Fibroblast of pulmonary artery (primary cell): ENCODE measurements around the gene PLXNA4.
"Not testable (repeated sequence)": the region's sequence is repeated elsewhere in the genome, so short reads cannot be mapped to it uniquely, and the experiment has no call there.

ENCODE experiments used
- DNase-seq: peaks from one replicate; pipeline ENCODE4 v3.0.0-alpha.2; 2010; ENCODE audit warnings: low read depth
- H3K4me3 ChIP-seq: replicated peaks from 2 replicates; pipeline ENCODE4 v1.5.1; 2011; ENCODE audit warnings: low read depth, mild to moderate bottlenecking, control low read depth, low read length, moderate library complexity
- TF ChIP-seq, protein P1 (sequence below): IDR thresholded peaks from 2 replicates; pipeline ENCODE4 v1.5.1; 2011; ENCODE audit warnings: mild to moderate bottlenecking, control low read depth, low read length, inconsistent platforms; ENCODE audit errors: missing control alignments

The PLXNA4 gene

DNA sequence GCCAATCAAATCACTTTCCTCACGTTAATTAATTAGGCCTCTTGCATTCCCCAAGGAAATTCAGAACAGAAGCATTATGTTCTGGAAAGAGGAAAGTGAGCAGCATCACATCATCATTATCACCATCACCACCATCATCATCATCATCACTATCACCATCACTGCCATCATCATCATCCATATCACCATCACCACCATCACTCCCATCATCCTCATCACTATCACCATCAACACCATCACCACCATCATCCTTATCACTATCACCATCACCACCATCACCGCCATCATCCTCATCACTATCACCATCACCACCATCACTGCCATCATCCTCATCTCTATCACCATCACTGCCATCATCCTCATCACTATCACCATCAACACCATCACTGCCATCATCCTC, 31.4 kb upstream of the PLXNA4 start:
- DNase-seq: no peak
- no peak overlapping the region for H3K4me3 ChIP-seq
- TF ChIP-seq, protein P1, sequence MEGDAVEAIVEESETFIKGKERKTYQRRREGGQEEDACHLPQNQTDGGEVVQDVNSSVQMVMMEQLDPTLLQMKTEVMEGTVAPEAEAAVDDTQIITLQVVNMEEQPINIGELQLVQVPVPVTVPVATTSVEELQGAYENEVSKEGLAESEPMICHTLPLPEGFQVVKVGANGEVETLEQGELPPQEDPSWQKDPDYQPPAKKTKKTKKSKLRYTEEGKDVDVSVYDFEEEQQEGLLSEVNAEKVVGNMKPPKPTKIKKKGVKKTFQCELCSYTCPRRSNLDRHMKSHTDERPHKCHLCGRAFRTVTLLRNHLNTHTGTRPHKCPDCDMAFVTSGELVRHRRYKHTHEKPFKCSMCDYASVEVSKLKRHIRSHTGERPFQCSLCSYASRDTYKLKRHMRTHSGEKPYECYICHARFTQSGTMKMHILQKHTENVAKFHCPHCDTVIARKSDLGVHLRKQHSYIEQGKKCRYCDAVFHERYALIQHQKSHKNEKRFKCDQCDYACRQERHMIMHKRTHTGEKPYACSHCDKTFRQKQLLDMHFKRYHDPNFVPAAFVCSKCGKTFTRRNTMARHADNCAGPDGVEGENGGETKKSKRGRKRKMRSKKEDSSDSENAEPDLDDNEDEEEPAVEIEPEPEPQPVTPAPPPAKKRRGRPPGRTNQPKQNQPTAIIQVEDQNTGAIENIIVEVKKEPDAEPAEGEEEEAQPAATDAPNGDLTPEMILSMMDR: no peak

DNA sequence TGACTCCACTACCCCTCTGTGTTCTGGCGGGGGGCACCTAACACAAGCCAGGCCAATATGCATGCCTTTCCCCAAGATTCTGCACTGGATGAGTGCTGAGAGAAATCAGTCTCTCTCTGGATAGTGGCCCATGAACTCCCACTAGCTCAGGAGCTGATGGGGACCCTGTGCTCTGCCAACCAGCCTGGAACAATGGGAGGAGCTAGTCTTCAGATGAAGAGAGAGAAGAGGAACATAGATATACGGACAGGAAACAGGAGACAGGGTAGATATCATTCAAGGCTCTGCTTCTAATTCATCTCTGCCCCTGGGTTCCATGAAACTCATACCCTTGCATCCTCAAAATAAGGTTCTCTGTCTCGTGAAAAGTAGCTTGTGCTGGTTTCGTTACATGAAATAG, 27.9 kb upstream of the PLXNA4 start:
- H3K4me3 ChIP-seq: no peak overlapping the region
- TF ChIP-seq, protein P1: no peak
- DNase-seq: no peak

DNA sequence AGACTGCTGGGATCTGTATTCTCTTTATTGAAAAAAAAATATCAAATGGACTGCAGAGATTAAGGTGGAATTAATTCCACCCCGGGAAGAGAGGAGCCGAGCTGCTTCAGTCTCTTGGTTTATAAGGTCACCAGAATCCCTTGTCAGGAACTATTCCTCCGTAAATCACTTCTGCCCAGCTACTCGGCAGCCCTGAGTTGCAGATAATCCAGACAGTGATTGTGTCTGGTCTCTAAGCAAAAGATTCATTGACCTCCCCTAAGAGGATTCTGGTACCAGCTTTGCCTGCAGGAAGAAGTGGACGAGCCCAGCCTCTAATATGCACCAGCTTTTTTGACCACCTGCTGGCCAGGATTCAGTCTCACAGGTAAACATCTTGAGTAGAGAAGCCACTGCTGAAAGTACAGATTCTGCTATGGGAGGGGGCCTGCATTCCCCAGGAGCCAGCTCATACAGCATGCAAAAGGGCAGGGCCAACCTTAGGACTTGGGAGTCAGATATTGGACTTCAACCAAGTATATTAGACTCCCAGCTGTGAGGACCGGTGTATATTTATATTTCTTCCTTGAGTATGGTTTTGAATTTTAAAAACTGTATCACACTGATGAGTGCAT, 27.1 kb upstream of the PLXNA4 start:
- H3K4me3 ChIP-seq: no peak overlapping the region
- TF ChIP-seq, protein P1: no peak
- DNase-seq: no peak

DNA sequence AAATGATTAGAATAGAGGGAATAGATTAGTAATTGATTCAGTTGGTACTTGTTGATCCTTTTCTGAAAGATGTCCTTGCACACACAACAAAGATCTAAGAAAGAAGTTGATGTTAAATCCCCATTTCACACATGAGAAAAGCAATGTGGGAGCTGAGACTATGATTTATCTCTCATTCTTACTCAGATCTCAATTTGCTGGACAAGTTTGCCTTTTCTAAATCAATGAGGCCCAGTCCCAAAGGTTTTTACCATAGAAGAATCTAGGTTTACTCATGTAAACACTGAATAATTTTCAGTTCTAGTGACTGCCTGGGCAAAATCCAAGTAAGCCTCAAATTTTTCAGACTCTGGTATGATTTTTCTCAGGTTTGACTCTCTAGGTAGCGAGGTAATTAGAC, 25.5 kb upstream of the PLXNA4 start:
- no peak for DNase-seq
- H3K4me3 ChIP-seq: no peak overlapping the region
- TF ChIP-seq, protein P1: no peak

DNA sequence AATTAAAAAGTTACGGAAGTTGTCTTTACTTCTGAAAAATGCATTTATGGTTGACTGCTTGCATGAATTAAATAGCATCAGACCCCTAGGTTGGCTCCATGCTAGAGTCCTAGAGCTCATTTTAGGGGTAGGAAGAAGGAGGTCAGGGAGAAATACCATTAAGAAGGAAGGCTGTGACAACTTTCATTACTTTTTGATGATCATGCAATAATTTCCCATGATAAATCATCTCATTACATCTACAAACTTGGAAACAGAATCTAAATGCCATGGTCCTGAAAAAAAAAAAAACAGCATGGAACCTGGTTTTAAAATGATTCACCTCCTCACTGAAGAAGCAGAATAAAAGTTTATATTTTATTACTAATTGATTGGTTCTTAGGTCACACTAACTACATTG, 20.3 kb upstream of the PLXNA4 start:
- no peak for DNase-seq
- TF ChIP-seq, protein P1: no peak
- H3K4me3 ChIP-seq: no peak overlapping the region

DNA sequence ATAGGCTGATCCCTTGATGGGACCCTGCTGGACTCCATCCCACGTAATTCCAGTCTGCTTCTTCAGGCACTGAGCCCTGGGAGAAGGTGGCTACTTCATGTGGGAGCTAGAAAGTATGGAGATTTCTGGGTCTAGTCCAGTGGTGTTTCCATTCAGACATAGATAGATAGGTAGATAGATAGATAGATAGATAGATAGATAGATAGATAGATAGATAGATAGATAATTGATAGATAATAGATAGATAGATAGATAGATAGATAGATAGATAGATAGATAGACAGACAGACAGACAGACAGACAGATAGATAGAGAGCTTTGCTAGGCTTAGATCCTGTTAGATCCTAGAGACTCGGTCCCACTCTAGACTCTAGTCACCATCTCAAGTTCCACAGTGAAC, 18.5 kb upstream of the PLXNA4 start:
- not testable (repeated sequence) for DNase-seq, H3K4me3 ChIP-seq

DNA sequence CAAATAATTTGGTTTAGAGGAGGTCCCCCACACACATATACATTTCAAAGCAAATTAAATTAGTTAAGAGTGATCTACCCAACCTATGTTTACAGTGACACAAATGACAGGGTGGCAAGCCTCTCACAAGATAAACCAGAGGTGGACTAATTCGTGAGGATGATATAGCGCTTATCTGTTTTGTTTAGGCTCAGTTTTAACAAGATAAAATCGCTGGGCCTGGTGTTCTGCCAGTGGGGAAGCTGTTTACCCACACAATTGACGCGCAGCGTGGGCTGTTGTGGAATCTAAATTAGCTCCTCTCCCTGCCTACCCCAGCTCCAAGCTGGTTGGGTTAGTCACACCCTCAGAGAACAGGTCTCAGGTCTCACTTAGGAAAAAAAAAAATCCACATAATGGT, 16.7 kb upstream of the PLXNA4 start:
- H3K4me3 ChIP-seq: no peak overlapping the region
- DNase-seq: no peak
- TF ChIP-seq, protein P1: no peak
